GM20431 (cell line): Measurements from ENCODE around the gene HAS3.
"Not testable (repeated sequence)": the region's sequence is repeated elsewhere in the genome, so short reads cannot be mapped to it uniquely, and the experiment has no call there.

ENCODE experiments used
- in situ Hi-C: fragments of 300-500 bp; cut with MseI, MboI; formaldehyde crosslinking; loops from one replicate; pipeline ENCODE4 v1.15.0; 2020; ENCODE audit warnings: low sequenced_read_pairs; ENCODE audit not compliant: unreplicated experiment

The HAS3 gene

GRCh38 chr16:69132424-69133252 lies 27.2 kb downstream of the HAS3 start, which contains the start of the genes CHTF8 and UTP4:
TSS of gene CHTF8 (minus strand) at chr16:69132588. CDS start at chr16:69121458, 11,130 bp downstream.
TSS of gene UTP4 (plus strand) at chr16:69132649. CDS start at chr16:69133460, 811 bp downstream.
- in situ Hi-C loops: no loop called here

DNA sequence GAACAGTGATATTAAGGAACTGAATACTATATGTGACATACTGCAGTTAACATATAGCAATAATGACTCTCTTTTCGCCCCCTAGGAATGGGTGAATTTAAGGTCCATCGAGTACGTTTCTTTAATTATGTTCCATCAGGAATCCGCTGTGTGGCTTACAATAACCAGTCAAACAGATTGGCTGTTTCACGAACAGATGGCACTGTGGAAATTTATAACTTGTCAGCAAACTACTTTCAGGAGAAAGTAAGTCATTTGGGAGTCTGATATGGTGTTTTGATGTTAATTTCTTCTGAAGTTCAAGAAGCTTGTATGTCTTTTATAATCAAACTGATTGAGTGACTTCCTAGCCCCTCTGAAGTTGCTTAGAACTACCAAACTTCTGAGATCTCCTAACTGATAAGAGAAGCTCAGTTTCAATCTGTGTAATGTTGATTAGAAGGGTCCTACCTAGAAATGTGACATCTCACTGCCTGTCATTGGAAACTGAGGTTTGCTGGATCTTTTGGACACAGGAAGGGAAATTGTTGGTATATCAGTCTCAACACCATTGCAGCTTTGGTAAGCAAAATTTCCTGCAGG lies 28.0 kb downstream of the HAS3 start:
- in situ Hi-C loops: no loop called here

- in situ Hi-C loops: no loop called here
These were observed 33.2 kb downstream of the HAS3 start for GRCh38 chr16:69138608-69139007.

DNA sequence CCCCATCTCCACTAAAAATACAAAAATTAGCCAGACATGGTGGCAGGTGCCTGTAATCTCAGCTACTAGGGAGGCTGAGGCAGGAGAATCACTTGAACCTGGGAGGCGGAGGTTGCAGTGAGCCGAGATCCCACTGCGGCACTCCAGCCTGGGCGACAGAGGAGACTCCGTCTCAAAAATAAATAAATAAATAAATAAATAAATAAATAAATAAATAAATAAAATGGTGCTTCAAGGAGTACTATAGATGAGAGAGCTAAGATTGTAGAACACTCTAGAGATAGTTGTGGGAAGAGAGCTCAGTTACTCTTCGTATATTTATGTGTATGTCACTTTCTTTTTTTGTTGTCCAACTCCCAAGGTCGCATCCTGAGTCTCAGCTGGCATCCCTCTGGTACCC lies 34.0 kb downstream of the HAS3 start:
- in situ Hi-C loops: not testable (repeated sequence)

DNA sequence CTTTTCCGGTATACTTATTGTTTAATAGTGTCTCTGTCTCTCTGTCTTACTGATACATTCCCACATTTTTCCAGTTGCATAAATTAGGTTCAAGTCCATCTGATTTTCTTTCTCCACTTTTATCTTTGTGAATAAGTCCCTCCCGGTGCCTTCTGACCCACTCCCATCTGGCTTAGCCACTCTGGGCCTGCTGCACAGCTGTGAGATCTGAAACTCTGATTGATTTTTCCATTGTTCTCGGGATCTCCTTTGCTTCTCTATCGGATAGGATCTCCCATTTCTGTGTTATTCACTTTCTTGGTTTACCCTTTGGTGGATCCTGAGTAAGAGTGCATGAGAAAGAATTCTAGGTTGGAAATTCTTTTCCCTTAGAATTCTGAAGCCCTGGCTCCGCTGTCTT lies 35.6 kb downstream of the HAS3 start:
- in situ Hi-C loops: no loop called here

GRCh38 chr16:69141936-69142335 lies 36.5 kb downstream of the HAS3 start:
- in situ Hi-C loops: no loop called here

DNA sequence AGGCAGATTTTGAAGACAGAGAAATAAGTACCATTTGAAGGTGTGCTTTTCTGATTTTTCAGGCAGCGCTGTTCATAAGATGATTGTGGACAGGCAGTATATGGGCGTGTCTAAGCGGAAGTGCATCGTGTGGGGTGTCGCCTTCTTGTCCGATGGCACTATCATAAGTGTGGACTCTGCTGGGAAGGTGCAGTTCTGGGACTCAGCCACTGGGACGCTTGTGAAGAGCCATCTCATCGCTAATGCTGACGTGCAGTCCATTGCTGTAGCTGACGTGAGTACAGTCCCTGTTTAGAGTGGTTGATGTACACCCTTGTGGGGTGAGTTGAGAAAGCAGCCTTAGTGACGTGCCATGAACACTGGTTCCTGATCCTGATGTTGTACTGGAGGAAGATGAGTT lies 37.7 kb downstream of the HAS3 start:
- in situ Hi-C loops: no loop called here

- in situ Hi-C loops: no loop called here
These were observed 40.2 kb downstream of the HAS3 start for GRCh38 chr16:69145658-69146057.

- in situ Hi-C loops: loop anchor here (10.0 kb wide), 1 partner anchor 135 kb away; no protein-coding TSS in a partner anchor
These were observed 44.2 kb downstream of the HAS3 start for GRCh38 chr16:69149621-69150020.

GRCh38 chr16:69150146-69150865 lies 44.9 kb downstream of the HAS3 start:
- in situ Hi-C loops: loop anchor here (10.0 kb wide), 1 partner anchor 134 kb away; no protein-coding TSS in a partner anchor

GRCh38 chr16:69157196-69157595 lies 51.7 kb downstream of the HAS3 start:
- in situ Hi-C loops: loop anchor here (10.0 kb wide), 1 partner anchor 128 kb away; no protein-coding TSS in a partner anchor

DNA sequence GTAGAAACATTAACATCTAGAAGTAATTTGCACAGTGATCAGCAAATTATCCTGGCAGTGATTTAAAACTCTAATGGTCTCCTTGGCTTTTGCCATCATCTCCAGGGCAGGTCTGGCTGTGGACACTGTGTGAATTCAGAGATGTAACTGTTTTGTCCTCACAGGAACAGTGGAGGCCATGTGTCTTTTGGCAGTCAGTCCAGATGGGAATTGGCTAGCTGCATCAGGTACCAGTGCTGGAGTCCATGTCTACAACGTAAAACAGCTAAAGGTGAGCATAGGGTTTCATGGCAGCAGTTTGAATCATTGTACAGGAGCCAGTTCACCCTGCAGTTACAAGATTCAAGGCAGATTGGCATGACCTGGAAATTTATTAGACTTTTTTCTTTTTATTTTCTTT lies 54.7 kb downstream of the HAS3 start:
- in situ Hi-C loops: no loop called here

DNA sequence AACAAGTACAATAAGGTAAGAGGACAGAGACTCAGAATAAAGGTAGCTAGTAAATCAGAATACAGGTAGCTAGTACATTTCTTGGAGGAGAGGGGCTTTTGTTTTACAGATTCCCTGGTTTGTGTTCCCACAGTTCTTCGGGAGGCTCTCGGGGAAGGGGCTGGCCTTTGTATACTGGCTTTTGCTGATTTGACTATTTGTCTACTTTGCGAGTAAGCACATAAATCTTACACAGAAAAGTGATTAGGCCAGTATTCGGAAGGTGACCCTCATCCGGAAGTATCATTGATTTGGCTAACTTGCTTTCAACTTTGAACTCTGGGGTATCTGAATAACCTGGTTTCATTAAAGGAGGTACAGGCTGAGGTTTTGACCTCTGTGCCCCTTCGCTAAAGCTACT lies 60.1 kb downstream of the HAS3 start:
- in situ Hi-C loops: no loop called here

GRCh38 chr16:69166221-69166833 lies 60.9 kb downstream of the HAS3 start:
- in situ Hi-C loops: no loop called here

DNA sequence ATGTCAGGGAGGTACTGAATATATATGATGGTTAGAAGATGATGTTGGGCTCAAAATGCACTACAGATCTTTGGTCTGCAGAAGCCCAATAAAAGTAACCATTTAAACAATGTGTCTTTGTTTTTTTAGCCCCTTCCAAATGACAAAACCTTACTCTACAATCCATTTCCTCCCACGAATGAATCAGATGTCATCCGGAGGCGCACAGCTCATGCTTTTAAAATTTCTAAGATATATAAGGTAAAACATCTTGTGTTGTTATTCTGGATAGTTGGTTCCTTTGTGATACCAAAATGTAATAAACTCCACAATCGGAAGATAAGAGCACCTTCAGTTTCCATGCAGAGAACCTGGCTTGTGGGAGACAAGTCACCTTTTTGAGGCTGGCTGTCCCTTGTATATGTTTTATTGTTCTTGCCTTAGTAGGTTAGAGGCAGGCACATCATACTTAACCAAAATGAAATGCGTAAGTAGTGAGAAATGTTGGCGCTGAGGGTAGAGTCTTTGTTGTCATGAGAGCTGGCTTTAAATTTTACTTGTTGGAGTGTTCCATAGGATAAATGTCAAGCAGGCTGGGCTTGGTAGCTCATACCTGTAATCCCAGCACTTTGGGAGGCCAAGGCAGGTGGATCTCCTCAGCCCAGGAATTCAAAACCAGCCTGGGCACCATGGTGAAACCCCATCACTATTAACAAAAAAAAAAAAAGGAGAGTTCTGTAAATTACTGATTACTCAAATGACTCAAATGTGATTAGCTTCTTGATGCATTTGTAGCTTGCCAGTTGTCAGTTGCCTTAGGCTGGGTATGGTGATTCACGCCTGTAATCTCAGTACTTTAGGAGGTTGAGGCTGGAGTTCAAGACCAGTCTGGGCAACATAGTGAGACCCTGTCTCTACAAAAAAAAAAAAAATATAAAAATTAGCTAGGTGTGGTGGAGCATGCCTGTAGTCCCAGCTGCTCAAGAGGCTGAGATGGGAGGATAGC lies 61.8 kb downstream of the HAS3 start:
- in situ Hi-C loops: no loop called here
